GM19043 (cell line): ENCODE measurements around the gene ANKRD17.
"Not testable (repeated sequence)": the region's sequence is repeated elsewhere in the genome, so short reads cannot be mapped to it uniquely, and the experiment has no call there.

ENCODE experiments used
- ATAC-seq: cut with Tn5 transposase; IDR thresholded peaks from one replicate; pipeline ENCODE4 v1.9.1; 2021; ENCODE audit warnings: low read depth; ENCODE audit not compliant: unreplicated experiment

Gene ANKRD17

GRCh38 chr4:73248821-73249220, 9.8 kb downstream of the ANKRD17 start:
- ATAC-seq: no peak

GRCh38 chr4:73248416-73248815, 10.2 kb downstream of the ANKRD17 start:
- ATAC-seq: no peak

- ATAC-seq: no peak
Observed at GRCh38 chr4:73247100-73247499, 11.5 kb downstream of the ANKRD17 start.

- ATAC-seq: no peak
Observed at GRCh38 chr4:73245955-73246354, 12.6 kb downstream of the ANKRD17 start.

- ATAC-seq: no peak
Observed at GRCh38 chr4:73244945-73245601, 13.5 kb downstream of the ANKRD17 start.

GRCh38 chr4:73237044-73237443, 21.6 kb downstream of the ANKRD17 start:
- ATAC-seq: no peak

GRCh38 chr4:73236151-73236550, 22.4 kb downstream of the ANKRD17 start:
- no peak for ATAC-seq

- no peak for ATAC-seq
Observed at GRCh38 chr4:73234712-73235111, 23.9 kb downstream of the ANKRD17 start.

- ATAC-seq: no peak
Observed at GRCh38 chr4:73231518-73232487, 26.8 kb downstream of the ANKRD17 start.

GRCh38 chr4:73230865-73231517, 27.6 kb downstream of the ANKRD17 start:
- ATAC-seq: no peak

GRCh38 chr4:73228800-73229199, 29.8 kb downstream of the ANKRD17 start:
- not testable (repeated sequence) for ATAC-seq

- ATAC-seq: no peak
Observed at GRCh38 chr4:73224886-73225285, 33.7 kb downstream of the ANKRD17 start.

GRCh38 chr4:73223258-73223650, 35.3 kb downstream of the ANKRD17 start:
- no peak for ATAC-seq

GRCh38 chr4:73222466-73223257, 35.9 kb downstream of the ANKRD17 start:
- ATAC-seq: peak; percentile 99

- ATAC-seq: no peak
Observed at GRCh38 chr4:73221734-73222133, 36.9 kb downstream of the ANKRD17 start.

GRCh38 chr4:73220815-73221214, 37.8 kb downstream of the ANKRD17 start:
- ATAC-seq: no peak

- ATAC-seq: no peak
Observed at GRCh38 chr4:73213916-73214653, 44.5 kb downstream of the ANKRD17 start.

GRCh38 chr4:73212982-73213730, 45.4 kb downstream of the ANKRD17 start:
- no peak for ATAC-seq

- no peak for ATAC-seq
Observed at GRCh38 chr4:73211968-73212367, 46.6 kb downstream of the ANKRD17 start.
